Stimulated activated CD8-positive, alpha-beta memory T cell treated with anti-CD3 and anti-CD28 coated beads, Interleukin-4, amount 100 ng/mL, for 4 hours (primary cell): ENCODE data around the gene DYTN.
"Not testable (repeated sequence)": the region's sequence is repeated elsewhere in the genome, so short reads cannot be mapped to it uniquely, and the experiment has no call there.

Source experiments
- DNase-seq, 2 donors: peaks; one replicate each; pipeline ENCODE4 v3.0.0-alpha.2; 2020; ENCODE audit warnings: low read depth in 2 of 2, low spot score in 1 of 2

DYTN gene

GRCh38 chr2:206718296-206718695, at the start of gene DYTN:
Gene DYTN, minus strand, starts transcription at chr2:206718396. Its CDS starts 117 bp downstream, at chr2:206718279.
- no peak for DNase-seq

- no peak for DNase-seq
Measured at GRCh38 chr2:206766057-206766930, 48.1 kb upstream of the DYTN start.

GRCh38 chr2:206765242-206766056, 47.3 kb upstream of the DYTN start, which contains the start of the genes FASTKD2 and MDH1B:
Gene FASTKD2, plus strand, starts transcription at chr2:206765606. Its CDS starts 1,088 bp downstream, at chr2:206766694.
Gene MDH1B, minus strand, starts transcription at chr2:206765328. Its CDS starts 57 bp downstream, at chr2:206765271.
- DNase-seq: peak; percentile 52 to 72

GRCh38 chr2:206764673-206765241, 46.6 kb upstream of the DYTN start:
- DNase-seq: no peak

GRCh38 chr2:206756816-206757215, 38.6 kb upstream of the DYTN start:
- DNase-seq: no peak

GRCh38 chr2:206740800-206741199, 22.6 kb upstream of the DYTN start:
- no peak for DNase-seq

- DNase-seq: no peak
Measured at GRCh38 chr2:206739271-206739670, 21.1 kb upstream of the DYTN start.

- DNase-seq: no peak
Measured at GRCh38 chr2:206736935-206737334, 18.7 kb upstream of the DYTN start.

- no peak for DNase-seq
Measured at GRCh38 chr2:206733341-206733740, 15.1 kb upstream of the DYTN start.

GRCh38 chr2:206728277-206729199, 10.3 kb upstream of the DYTN start:
- no peak for DNase-seq

GRCh38 chr2:206727287-206727686, 9.1 kb upstream of the DYTN start:
- no peak for DNase-seq

GRCh38 chr2:206723288-206723687, 5.1 kb upstream of the DYTN start:
- DNase-seq: no peak

- no peak for DNase-seq
Measured at GRCh38 chr2:206721256-206721920, 3.2 kb upstream of the DYTN start.

GRCh38 chr2:206716623-206717022, 1.6 kb downstream of the DYTN start:
- DNase-seq: no peak

- DNase-seq: not testable (repeated sequence)
Measured at GRCh38 chr2:206715183-206715582, 3.0 kb downstream of the DYTN start.

- no peak for DNase-seq
Measured at GRCh38 chr2:206713746-206714145, 4.5 kb downstream of the DYTN start.

GRCh38 chr2:206708286-206708685, 9.9 kb downstream of the DYTN start:
- no peak for DNase-seq

- no peak for DNase-seq
Measured at GRCh38 chr2:206707164-206707701, 11.0 kb downstream of the DYTN start.

- DNase-seq: no peak
Measured at GRCh38 chr2:206701952-206702605, 16.1 kb downstream of the DYTN start.
